GM12865 (cell line): Measurements from ENCODE around the gene HIRA.

Experiments
- DNase-seq: peaks from one replicate; pipeline ENCODE4 v3.0.0; 2010; ENCODE audit warnings: low read depth
- H3K4me3 ChIP-seq: 2 replicates; pipeline ENCODE4 v1.5.1; 2011; ENCODE audit warnings: mild to moderate bottlenecking, low read depth, low read length, control low read depth
- CTCF ChIP-seq: IDR thresholded peaks from 2 replicates; pipeline ENCODE4 v1.5.1; 2011; ENCODE audit warnings: low read length, control low read depth, low read depth, inconsistent platforms; ENCODE audit not compliant: insufficient read depth; ENCODE audit errors: missing control alignments

Gene HIRA

GRCh38 chr22:19361501-19362103 is 69.9 kb downstream of the HIRA start:
- peak; percentile 86 for DNase-seq
- H3K4me3 ChIP-seq = no peak overlapping the region

GRCh38 chr22:19360862-19361261 is 70.7 kb downstream of the HIRA start:
- no peak overlapping the region for H3K4me3 ChIP-seq
- no peak for DNase-seq
- no peak for TF ChIP-seq CTCF

More at GRCh38 chr22:19361501-19362103, 69.9 kb downstream of the HIRA start:
- no peak for TF ChIP-seq CTCF

GRCh38 chr22:19360300-19360792 is 71.2 kb downstream of the HIRA start:
- no peak for DNase-seq
- no peak overlapping the region for H3K4me3 ChIP-seq
- TF ChIP-seq CTCF = no peak

- peak; percentile 39 for DNase-seq
- no peak overlapping the region for H3K4me3 ChIP-seq
- TF ChIP-seq CTCF = no peak
Measured at GRCh38 chr22:19359554-19360299, 71.8 kb downstream of the HIRA start.

GRCh38 chr22:19358703-19359553 is 72.6 kb downstream of the HIRA start:
- DNase-seq = no peak
- TF ChIP-seq CTCF = no peak
- H3K4me3 ChIP-seq = no peak overlapping the region

GRCh38 chr22:19358195-19358594 is 73.3 kb downstream of the HIRA start:
- no peak overlapping the region for H3K4me3 ChIP-seq
- DNase-seq = no peak
- no peak for TF ChIP-seq CTCF
